GM21723 (cell line): Measurements from ENCODE around the gene ANKRD26.

Source experiments
- ATAC-seq: cut with Tn5 transposase; IDR thresholded peaks from one replicate; pipeline ENCODE4 v1.9.1; 2021; ENCODE audit warnings: mild to moderate bottlenecking, moderate library complexity; ENCODE audit not compliant: unreplicated experiment

Gene ANKRD26

GRCh38 chr10:27022048-27022447 lies 78.2 kb downstream of the ANKRD26 start:
- ATAC-seq: no peak

- ATAC-seq: no peak
Observed at GRCh38 chr10:27020243-27020642, 80.1 kb downstream of the ANKRD26 start.

GRCh38 chr10:27019827-27020226 lies 80.5 kb downstream of the ANKRD26 start:
- ATAC-seq: no peak

GRCh38 chr10:26997610-26998009 lies 102.7 kb downstream of the ANKRD26 start:
- ATAC-seq: no peak

- no peak for ATAC-seq
Observed at GRCh38 chr10:26994743-26995142, 105.6 kb downstream of the ANKRD26 start.

GRCh38 chr10:26987851-26988250 lies 112.4 kb downstream of the ANKRD26 start:
- ATAC-seq: no peak

GRCh38 chr10:26983156-26983555 lies 117.1 kb downstream of the ANKRD26 start:
- no peak for ATAC-seq

GRCh38 chr10:26982058-26982457 lies 118.2 kb downstream of the ANKRD26 start:
- no peak for ATAC-seq

GRCh38 chr10:26981232-26981824 lies 119.0 kb downstream of the ANKRD26 start:
- ATAC-seq: no peak

- no peak for ATAC-seq
Observed at GRCh38 chr10:26978519-26978918, 121.8 kb downstream of the ANKRD26 start.

GRCh38 chr10:26977635-26978034 lies 122.7 kb downstream of the ANKRD26 start:
- no peak for ATAC-seq

- ATAC-seq: peak; percentile 47
Observed at GRCh38 chr10:26970667-26971066, 129.6 kb downstream of the ANKRD26 start.

GRCh38 chr10:26969145-26969926 lies 131.0 kb downstream of the ANKRD26 start:
- peak; percentile 88 for ATAC-seq

- no peak for ATAC-seq
Observed at GRCh38 chr10:26962835-26963234, 137.5 kb downstream of the ANKRD26 start.

GRCh38 chr10:26960308-26960707 lies 140.0 kb downstream of the ANKRD26 start:
- no peak for ATAC-seq

- no peak for ATAC-seq
Observed at GRCh38 chr10:26959841-26960240, 140.5 kb downstream of the ANKRD26 start.
